Subcutaneous adipose tissue (tissue), 4 donors: ENCODE measurements around the gene SLC4A2. TPM values are rescaled to one million over a fixed set of nuclear protein-coding genes. Genes with fewer than 3 reads are reported as not detected.

Experiments
- total RNA-seq, 4 donors: library from RNA; depleted of rRNA; stranded (reverse); fragments of >200 nt; gene quantifications; one replicate each; pipeline ENCODE4 v1.1.0, GENCODE V29; 2016
- TF ChIP-seq, protein P1 (sequence below): fragments of 450-650 bp; IDR thresholded peaks from one replicate; pipeline ENCODE4 v1.5.1; 2016; ENCODE audit warnings: low read depth, mild to moderate bottlenecking, control low read depth, antibody characterized with exemption, moderate library complexity

The SLC4A2 gene, protein sequence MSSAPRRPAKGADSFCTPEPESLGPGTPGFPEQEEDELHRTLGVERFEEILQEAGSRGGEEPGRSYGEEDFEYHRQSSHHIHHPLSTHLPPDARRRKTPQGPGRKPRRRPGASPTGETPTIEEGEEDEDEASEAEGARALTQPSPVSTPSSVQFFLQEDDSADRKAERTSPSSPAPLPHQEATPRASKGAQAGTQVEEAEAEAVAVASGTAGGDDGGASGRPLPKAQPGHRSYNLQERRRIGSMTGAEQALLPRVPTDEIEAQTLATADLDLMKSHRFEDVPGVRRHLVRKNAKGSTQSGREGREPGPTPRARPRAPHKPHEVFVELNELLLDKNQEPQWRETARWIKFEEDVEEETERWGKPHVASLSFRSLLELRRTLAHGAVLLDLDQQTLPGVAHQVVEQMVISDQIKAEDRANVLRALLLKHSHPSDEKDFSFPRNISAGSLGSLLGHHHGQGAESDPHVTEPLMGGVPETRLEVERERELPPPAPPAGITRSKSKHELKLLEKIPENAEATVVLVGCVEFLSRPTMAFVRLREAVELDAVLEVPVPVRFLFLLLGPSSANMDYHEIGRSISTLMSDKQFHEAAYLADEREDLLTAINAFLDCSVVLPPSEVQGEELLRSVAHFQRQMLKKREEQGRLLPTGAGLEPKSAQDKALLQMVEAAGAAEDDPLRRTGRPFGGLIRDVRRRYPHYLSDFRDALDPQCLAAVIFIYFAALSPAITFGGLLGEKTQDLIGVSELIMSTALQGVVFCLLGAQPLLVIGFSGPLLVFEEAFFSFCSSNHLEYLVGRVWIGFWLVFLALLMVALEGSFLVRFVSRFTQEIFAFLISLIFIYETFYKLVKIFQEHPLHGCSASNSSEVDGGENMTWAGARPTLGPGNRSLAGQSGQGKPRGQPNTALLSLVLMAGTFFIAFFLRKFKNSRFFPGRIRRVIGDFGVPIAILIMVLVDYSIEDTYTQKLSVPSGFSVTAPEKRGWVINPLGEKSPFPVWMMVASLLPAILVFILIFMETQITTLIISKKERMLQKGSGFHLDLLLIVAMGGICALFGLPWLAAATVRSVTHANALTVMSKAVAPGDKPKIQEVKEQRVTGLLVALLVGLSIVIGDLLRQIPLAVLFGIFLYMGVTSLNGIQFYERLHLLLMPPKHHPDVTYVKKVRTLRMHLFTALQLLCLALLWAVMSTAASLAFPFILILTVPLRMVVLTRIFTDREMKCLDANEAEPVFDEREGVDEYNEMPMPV
- total RNA-seq, result 10 to 100 TPM; 40.1 to 65.0 (median 44.6) TPM

DNA sequence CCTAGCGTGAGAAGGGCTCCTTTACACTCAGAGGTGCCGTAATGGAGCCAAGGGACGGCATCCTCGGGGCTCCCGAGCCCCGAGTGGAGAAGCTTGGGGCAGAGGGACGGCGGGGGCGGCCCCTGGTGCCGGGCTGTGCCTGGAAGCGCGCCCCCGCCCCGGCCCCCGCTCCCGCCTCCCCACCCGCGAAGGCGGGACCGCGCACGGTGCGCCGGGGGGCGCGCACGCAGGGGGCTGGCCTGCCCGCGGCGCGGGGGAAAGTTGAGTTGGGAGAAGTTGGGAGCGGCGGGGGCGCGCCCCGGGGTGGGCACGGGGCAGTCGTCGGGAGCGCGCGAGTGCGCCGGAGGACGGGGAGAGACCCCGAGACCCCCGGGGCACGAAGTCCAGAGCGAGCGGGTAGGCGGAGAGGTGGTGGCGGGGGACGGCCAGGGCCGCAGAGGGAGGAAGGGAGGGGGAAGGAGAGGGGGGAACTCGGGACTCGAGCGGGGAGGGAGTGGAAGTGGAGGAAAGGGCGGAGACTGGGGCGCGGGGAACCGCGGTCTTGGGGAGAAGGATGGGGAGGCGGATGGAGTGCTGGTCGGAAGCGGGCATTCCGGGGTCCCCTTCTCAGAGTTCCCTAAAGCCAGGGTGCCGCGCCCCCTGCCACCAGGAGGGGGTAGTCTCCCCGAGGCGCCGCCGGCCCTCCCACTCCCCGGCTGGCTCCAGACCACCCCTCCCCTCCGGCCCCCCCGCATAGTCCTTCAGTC is at the start of gene SLC4A2:
Gene SLC4A2, plus strand, starts transcription at position 223 of the 746 bp plus-strand sequence. CDS start 2,399 bp downstream, outside the sequence.
- TF ChIP-seq, protein P1, sequence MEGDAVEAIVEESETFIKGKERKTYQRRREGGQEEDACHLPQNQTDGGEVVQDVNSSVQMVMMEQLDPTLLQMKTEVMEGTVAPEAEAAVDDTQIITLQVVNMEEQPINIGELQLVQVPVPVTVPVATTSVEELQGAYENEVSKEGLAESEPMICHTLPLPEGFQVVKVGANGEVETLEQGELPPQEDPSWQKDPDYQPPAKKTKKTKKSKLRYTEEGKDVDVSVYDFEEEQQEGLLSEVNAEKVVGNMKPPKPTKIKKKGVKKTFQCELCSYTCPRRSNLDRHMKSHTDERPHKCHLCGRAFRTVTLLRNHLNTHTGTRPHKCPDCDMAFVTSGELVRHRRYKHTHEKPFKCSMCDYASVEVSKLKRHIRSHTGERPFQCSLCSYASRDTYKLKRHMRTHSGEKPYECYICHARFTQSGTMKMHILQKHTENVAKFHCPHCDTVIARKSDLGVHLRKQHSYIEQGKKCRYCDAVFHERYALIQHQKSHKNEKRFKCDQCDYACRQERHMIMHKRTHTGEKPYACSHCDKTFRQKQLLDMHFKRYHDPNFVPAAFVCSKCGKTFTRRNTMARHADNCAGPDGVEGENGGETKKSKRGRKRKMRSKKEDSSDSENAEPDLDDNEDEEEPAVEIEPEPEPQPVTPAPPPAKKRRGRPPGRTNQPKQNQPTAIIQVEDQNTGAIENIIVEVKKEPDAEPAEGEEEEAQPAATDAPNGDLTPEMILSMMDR, result no peak

DNA sequence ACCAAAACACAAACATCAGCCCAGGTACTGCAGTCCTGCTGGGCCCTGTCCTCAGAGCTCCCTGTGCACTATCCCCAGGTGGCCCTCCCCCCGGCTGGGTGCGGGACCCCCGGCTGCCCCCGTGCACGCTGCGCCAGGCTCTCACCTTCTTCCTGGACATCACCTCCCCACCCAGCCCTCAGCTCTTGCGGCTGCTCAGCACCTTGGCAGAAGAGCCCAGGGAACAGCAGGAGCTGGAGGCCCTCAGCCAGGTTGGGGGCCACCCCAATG is 49.4 kb upstream of the SLC4A2 start:
- TF ChIP-seq, protein P1, result no peak

DNA sequence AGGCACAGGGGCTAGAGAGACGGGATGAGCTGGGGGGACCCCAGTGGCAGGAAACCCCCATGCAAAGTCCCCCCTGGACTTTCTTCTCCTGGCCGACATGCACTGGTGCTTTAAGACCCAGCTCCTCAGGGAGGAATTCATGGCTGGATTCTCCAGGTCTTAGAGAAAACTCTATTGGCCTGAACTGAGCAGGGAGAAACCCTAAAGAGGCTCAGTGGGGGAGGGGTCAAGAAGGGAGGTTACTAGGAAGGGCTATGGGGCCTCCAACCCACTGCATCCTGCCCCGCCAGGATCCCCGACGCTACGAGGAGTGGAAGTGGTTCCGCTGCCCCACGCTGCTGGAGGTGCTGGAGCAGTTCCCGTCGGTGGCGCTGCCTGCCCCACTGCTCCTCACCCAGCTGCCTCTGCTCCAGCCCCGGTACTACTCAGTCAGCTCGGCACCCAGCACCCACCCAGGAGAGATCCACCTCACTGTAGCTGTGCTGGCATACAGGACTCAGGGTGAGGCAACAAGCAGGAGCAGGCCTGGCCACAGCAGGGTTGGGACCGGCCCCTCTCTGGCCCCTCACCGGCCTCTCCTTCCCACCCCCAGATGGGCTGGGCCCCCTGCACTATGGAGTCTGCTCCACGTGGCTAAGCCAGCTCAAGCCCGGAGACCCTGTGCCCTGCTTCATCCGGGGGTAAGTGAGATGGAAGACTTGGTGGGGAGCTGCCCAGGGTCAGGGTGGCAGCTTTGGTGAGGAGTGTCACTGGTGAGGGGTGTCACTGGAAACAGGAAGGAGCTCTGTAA is 48.9 kb upstream of the SLC4A2 start:
- TF ChIP-seq, protein P1, result no peak

DNA sequence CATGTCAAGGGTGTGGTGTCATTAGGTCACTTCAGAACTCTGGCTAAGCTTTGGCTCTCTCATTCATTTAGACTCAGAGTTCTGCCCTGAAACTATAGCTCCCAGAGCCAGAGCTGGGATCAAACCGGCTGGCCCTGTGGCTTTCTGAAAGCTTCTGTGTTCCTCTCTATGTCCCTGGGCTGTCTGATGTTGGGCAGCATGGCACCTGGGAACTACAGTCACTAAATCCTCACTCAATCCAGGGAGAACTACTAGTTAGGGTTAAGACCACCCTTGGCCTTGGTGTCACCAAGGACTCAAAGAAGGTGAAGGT is 48.3 kb upstream of the SLC4A2 start:
- TF ChIP-seq, protein P1, result no peak

DNA sequence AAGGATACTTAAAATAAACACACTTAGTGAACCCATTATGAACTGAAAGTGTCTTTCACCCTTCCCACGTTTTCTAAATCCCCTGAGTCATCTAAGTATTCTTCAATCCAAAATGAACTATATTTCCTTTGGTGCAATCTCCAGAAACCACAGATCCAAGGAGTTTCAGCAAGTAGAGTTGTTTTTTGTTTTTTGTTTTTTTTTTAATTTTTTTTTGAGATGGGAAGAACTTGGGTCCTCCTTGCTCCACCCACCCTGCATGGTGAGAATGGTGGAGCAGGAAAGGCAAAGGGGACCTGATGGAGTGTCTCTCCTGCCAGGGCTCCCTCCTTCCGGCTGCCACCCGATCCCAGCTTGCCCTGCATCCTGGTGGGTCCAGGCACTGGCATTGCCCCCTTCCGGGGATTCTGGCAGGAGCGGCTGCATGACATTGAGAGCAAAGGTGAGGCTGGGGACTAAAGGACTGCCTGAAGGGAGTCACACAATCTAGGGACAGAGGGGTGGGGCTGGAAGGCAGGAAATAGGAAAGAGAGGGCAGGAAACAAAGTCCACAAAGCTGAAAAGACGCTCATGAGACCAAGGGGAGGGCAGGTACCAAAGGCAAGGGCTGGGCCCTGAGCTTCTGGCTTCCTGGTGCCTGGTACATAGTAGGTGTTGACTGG is 47.2 kb upstream of the SLC4A2 start:
- TF ChIP-seq, protein P1, result no peak

DNA sequence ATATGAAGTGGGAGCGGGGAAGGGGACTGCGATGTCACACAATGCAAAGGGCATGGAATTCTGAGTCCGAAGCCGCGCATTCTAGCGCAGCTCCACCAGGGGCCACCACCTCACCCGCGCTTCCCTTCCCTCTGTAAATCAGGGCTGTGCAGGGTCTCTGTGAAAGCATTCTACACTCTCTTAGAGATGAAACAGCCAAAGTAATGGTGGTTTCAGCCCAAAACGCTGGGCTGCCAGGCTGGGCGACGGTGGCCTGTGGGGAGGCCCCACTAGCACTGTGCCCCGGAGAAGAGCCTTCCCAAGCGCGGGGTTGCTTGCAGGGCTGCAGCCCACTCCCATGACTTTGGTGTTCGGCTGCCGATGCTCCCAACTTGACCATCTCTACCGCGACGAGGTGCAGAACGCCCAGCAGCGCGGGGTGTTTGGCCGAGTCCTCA is 46.5 kb upstream of the SLC4A2 start:
- TF ChIP-seq, protein P1, result no peak
